Fibroblast of skin of scalp (primary cell): ENCODE data around the gene PNMA6A.
"Not testable (repeated sequence)": the region's sequence is repeated elsewhere in the genome, so short reads cannot be mapped to it uniquely, and the experiment has no call there.

Source experiments
- DNase-seq: peaks from one replicate; pipeline ENCODE4 v3.0.0-alpha.2; 2013

Gene PNMA6A

DNA sequence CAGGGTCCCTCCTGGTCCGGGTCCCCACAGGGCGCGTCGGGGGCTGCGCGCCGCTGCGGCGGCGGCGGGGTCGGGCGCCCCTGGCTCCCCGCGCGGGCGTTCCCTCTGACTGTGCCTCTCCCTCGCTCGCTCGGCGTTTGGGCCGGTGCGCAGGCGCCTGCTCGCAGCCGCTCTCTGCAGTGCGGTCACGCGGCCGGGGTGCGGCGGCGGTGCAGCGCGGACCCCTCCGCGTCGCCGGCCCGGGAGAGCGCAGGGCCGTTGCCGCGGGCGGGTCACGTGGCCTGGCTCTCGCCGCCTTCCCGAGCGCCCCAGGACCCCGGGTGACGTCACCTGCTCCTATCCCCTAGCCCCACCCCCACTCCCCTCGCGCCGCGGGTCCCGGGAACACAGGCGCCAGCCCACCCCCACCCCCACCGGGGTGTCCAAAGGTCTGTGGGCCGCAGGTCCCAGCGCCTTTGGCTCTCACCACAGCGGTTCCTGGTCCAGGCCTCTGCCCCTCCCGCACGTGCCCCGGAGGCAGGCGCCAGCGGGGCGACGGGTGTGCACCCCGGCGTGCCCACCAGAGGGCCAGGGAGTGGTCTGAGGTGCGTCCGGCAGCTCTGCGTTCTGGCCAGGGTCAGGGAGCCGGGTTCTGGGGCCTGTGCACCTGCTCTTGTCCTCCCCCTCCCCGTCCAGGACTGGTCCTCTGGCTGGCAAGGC, 5.3 kb downstream of the PNMA6A start:
- not testable (repeated sequence) for DNase-seq

DNA sequence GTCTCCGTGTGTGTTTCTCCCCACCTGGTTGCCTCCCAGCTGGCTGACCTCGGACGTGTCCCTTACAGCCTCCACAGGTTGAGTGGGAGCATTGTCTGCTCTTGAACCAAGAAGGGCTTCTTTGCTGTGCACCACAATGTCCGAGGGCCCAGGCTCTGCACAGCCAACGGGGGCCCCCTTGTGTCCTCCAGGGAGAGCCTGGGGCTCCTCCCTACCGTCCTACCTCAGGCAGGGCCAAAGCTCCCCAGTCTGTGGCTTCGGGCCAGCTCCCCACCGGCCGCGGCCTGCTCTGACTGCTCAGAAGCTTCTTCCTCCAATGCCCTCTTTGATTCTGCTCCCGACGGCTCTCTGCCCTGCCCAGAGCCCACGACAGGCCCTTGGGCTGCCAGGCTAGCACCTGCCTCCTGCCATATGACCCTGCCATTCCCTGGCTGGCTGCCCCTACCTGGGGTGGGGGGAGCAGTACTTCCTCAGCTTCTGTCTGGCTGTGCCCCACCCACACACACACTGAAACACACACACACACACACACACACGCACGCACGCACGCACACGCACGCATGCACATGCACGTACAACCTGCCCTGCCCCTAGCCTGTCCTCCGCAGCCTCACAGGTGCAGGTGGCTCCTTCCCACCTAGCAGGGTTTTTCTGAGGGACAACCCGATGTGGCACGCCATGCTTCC, 11.1 kb downstream of the PNMA6A start:
- DNase-seq, result not testable (repeated sequence)

DNA sequence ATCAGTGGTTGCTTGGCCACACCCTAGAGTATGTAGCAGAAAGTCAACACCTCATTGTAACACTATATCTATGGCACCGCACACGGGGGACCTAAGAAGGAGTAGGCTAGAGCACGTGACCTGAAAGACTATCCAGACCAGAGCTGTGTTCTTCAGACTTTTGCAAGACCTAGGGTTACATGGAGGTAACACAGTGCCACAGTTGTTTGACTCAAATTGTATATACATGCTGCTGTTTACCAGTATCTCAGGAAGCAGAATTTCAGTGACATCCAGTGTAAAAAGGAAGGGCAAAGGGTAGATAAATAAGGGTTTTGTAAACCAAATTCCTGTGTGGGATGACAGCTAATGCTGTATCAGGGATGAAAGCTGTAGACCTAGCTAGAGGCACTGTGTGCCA, 30.2 kb downstream of the PNMA6A start:
- DNase-seq, result no peak

DNA sequence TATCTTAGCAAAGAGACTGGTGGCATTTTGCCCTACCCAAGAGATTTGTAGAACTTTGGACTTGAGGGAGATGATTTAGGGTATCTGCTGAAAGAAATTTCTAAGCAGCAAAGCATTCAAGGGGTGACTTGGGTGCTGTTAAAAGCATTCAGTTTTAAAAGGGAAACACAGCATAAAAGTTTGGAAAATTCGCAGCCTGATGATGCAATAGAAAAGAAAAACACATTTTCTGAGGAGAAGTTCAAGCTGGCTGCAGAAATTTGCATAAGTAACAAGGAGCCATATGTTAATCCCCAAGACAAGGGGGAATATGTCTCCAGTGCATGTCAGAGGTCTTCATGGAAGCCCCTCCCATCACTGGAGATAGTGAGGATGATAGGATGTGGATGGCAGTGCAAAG, 32.7 kb downstream of the PNMA6A start:
- not testable (repeated sequence) for DNase-seq

DNA sequence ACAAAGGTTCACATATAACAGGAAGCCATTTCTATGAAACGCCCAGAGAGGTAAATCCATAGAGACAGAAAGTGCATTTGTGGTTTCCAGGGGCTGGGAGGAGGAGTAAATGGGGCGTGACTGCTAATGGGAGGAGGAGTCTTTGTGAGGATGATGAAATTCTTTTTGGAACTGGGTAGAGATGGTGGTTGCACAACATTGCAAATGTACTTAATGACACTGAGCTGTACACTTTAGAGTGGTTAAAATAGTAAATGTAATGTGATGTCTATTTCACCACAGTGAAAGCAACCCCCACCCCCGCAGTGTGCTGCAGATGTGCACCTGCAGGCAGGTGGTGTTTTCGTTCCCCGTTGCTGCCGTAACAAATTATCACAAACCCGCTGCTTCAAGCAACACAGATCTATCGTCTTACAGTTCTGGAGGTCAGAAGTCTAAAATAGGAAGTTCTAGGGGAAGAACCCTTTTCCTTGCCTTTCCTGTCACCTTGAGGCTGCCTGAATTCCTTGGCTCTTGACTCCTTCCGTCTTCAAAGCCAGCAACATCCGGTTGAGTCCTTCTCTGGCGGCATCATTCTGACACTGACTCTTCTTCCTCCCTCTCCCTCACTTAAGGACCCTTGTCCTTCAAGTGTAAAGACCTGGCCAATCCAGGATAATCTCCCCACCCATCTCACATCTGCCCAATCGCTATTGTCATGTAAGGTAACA, 34.0 kb downstream of the PNMA6A start:
- DNase-seq, result not testable (repeated sequence)

DNA sequence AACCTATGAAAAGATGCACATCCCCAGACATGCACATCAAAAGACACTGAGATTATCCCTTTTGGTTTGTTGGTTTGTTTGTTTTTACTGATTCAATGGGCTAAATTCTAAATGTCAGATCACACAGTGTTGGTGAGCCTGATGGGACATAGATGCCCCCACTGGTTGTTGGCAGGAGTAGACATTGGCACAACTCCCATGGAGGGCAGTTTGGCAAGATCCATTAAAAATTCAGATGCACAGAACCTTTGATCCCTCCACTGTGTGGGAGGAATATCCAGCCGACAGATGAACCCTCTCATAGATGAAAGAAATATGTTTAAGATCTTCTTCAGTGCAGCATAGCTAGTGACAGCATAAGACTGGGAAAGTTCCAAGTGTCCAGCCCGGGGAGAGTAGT, 38.5 kb downstream of the PNMA6A start:
- not testable (repeated sequence) for DNase-seq

DNA sequence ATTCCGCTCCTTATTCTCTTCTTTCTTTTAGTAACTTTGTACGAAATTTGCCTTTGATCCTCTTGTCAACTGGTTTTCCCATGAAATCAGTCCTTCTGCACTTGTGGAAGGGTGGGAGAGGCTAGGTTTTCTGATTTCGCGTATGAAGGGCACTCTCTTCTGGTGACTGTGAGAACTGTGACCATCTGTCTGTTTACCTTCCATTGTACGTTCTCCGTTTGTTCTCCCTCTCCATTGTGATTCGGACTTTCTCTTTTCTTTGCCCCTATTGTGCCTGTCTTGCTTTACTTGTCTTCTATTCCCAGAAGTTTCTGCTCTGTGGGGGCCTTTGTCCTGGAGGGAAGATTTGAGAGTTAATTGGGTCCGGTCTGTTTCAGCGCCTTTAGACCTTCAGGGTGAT, 41.6 kb downstream of the PNMA6A start:
- not testable (repeated sequence) for DNase-seq

DNA sequence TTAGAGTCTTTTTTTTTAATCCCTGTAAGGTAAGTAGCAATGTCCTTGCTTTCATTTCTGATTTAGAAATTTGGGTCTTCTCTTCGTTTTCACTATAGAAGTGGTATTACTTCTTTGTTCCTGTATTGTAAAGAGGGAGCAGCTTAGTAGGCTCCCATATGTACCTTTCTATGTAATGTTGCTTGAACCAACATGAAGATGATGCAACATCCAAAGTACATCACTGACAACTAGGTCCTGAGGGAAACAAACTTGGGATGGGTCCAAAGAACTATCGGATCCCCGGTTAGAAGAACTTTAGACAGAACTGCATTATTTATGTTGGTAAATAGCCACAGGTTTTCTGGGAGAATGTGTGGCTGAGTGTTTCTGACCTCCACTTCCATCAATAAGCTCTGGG, 45.5 kb downstream of the PNMA6A start:
- not testable (repeated sequence) for DNase-seq

DNA sequence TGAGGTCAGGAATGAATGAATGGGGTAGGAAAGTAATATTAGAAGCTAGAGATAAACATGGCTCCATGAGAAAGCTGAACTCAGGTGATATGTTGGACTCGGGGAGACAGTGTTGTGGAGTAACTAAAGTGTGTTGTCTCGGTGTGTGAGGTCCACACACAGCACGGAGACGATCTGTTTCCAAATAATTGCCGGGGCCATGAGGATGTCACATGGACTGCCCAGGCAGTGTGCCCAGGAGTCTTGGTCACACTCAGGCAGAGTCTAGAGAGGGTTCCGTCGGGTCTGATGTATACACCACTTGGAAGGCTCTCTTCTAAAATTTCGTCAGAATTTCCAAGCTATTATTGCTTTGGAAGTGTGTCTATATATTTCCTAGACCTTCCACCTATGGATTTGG, 48.0 kb downstream of the PNMA6A start:
- not testable (repeated sequence) for DNase-seq

DNA sequence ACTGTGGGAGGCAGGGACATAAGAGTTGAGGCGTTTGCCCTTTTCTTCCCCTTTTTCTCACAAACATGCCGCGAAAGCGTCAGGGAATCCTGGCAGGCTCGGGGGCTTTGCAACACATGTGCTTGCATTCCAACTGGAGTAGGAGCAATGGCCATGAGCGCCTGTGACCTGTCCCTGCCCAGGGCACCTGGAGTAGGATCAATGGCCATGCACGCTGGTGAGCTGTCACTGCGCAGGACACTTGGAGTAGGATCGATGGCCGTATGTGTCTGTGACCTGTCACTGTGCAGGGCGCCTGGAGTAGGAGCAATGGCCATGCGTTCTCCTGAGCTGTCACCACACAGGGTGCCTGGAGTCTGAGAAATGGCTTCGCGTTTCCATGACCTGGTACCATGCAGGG, 51.2 kb downstream of the PNMA6A start:
- not testable (repeated sequence) for DNase-seq
